T-cell (primary cell): ENCODE data around the gene TRPM3. TPM values are rescaled to one million over a fixed set of nuclear protein-coding genes. Genes with fewer than 3 reads are reported as not detected.

Source experiments
- ATAC-seq, 4 experiments: fragments of 200-7000 bp in 3 of 4; fragments of 150-1000 bp in 1 of 4; cut with Tn5 transposase; replicated peaks in 1 of 4; 1 replicate in 3 of 4; 2 replicates in 1 of 4; pipeline ENCODE4 v1.10.0; 2021; ENCODE audit warnings: moderate library complexity in 3 of 4, mild to moderate bottlenecking in 2 of 4, moderate number of reproducible peaks in 1 of 4
- CTCF ChIA-PET, 2 donors: fragments of 300-600 bp; sonication (Branson Sonifier 250); formaldehyde crosslinking; loops; one replicate each; lab custom pipeline; 2022; ENCODE audit warnings: antibody characterized with exemption in 2 of 2; lab: Charles Lee
- POLR2A ChIA-PET, 2 donors: fragments of 300-600 bp; sonication (Branson Sonifier 250); formaldehyde crosslinking; loops; one replicate each; lab custom pipeline; 2022; ENCODE audit warnings: antibody characterized with exemption in 2 of 2; lab: Charles Lee
- DNase-seq, 35 experiments: peaks; one replicate each; pipeline versions ENCODE4 v3.0.0 to v3.0.0-alpha.2; 2013 to 2023
- H3K27ac ChIP-seq: one replicate; pipeline ENCODE4 v1.5.1; 2013; ENCODE audit warnings: low read length
- H3K27me3 ChIP-seq, 2 experiments: replicated peaks in 1 of 2; 1 replicate in 1 of 2; 2 replicates in 1 of 2; pipeline versions ENCODE4 v1.6.1 to v1.7.0; 2013; ENCODE audit warnings: low read length in 1 of 2, mixed read lengths in 1 of 2; ENCODE audit not compliant: control insufficient read depth in 2 of 2, insufficient read depth in 2 of 2; ENCODE audit errors: extremely low read depth in 1 of 2
- H3K36me3 ChIP-seq, 2 donors: 1 replicate in 1 of 2; 2 replicates in 1 of 2; pipeline versions ENCODE4 v1.6.1 to v1.7.0; 2013; ENCODE audit warnings: low read length in 1 of 2; ENCODE audit not compliant: control insufficient read depth in 2 of 2, insufficient read depth in 1 of 2; ENCODE audit errors: extremely low read depth in 1 of 2
- H3K4me1 ChIP-seq, 2 experiments: 1 replicate in 1 of 2; 2 replicates in 1 of 2; pipeline versions ENCODE4 v1.6.1 to v1.7.0; 2013; ENCODE audit warnings: low read length in 2 of 2, mixed read lengths in 1 of 2; ENCODE audit not compliant: insufficient read depth in 2 of 2, control insufficient read depth in 1 of 2; ENCODE audit errors: extremely low read depth in 1 of 2
- H3K4me3 ChIP-seq, 2 donors: 1 replicate in 1 of 2; 2 replicates in 1 of 2; pipeline versions ENCODE4 v1.5.1 to v1.7.0; 2013; ENCODE audit warnings: mild to moderate bottlenecking in 2 of 2, low read length in 1 of 2, moderate library complexity in 1 of 2; ENCODE audit not compliant: control insufficient read depth in 1 of 2; ENCODE audit errors: extremely low read depth in 1 of 2
- H3K9me3 ChIP-seq: 2 replicates; pipeline ENCODE4 v1.7.0; 2013
- H3K27ac Mint-ChIP-seq, 2 donors: one replicate each; pipeline ENCODE4 v1.8.0; 2020 to 2021; ENCODE audit warnings: mild to moderate bottlenecking in 2 of 2, mixed read lengths in 2 of 2
- H3K27me3 Mint-ChIP-seq, 2 donors: one replicate each; pipeline ENCODE4 v1.8.0; 2021 to 2022; ENCODE audit warnings: mixed read lengths in 2 of 2
- H3K36me3 Mint-ChIP-seq: one replicate; pipeline ENCODE4 v1.8.0; 2021; ENCODE audit warnings: mixed read lengths
- H3K4me1 Mint-ChIP-seq, 3 donors: one replicate each; pipeline ENCODE4 v1.8.0; 2020 to 2022; ENCODE audit warnings: mixed read lengths in 3 of 3, mild to moderate bottlenecking in 1 of 3
- H3K4me3 Mint-ChIP-seq, 3 donors: one replicate each; pipeline ENCODE4 v1.8.0; 2020 to 2022; ENCODE audit warnings: mild to moderate bottlenecking in 3 of 3, mixed read lengths in 3 of 3, moderate library complexity in 3 of 3
- H3K9me3 Mint-ChIP-seq, 3 donors: one replicate each; pipeline ENCODE4 v1.8.0; 2020 to 2022; ENCODE audit warnings: mixed read lengths in 3 of 3
- WGBS: methylation state at CpG from one replicate; pipeline ENCODE4 v1.1.5; 2013; ENCODE audit warnings: missing lambda C conversion rate; ENCODE audit not compliant: insufficient coverage; 5-methylcytosine and 5-hydroxymethylcytosine counted together
- total RNA-seq, 35 experiments: library from RNA in 6 of 35; stranded (reverse) in 6 of 35; fragments of 120-200 nt in 1 of 35; gene quantifications; one replicate each; pipeline versions ENCODE4 v1.2.1 to v1.2.4 and lab custom pipeline; 2013 to 2026

TRPM3 gene
- total RNA-seq, 5 donors from 2014 or later (not counting 1 experiment from before 2014, with no cell fraction given), result not detected

DNA sequence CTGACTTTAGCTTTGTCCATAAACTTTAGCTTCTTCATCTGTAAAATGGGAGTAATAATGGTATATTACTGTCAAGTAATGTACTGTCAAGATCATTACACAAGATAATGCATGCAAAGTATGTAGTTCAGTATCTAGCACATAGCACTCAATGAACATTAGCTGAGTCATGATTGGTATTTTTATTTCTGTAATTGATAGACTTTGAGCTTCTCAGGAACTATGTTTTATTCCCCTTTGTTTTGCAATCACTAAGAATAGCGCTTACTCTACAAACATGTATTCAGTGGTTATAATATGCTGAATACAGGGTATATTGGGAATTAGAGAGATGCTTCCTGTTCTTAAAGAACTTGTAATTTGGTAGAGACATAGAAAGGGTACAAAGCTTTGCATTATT, 564.6 kb downstream of the TRPM3 start:
- H3K4me3 Mint-ChIP-seq, result no peak overlapping the region
- H3K36me3 ChIP-seq, result no peaks in the 10 kb centered on the region
- no peaks in the 10 kb centered on the region for H3K27me3 Mint-ChIP-seq
- no peak overlapping the region for H3K4me3 ChIP-seq
- WGBS, result no CpG with 5 or more reads among the region's 1 CpG
- CTCF ChIA-PET, result interaction anchor here in 1 of 2 donors (1.3 kb wide), 1 partner anchor 8 kb away, joined by 4 read pairs; no protein-coding TSS in a partner anchor
- H3K9me3 Mint-ChIP-seq, result no peaks in the 10 kb centered on the region
- H3K27ac Mint-ChIP-seq, result no peak overlapping the region
- no peaks in the 10 kb centered on the region for H3K9me3 ChIP-seq
- no peaks in the 10 kb centered on the region for H3K27me3 ChIP-seq
- no peak overlapping the region for H3K27ac ChIP-seq
- H3K36me3 Mint-ChIP-seq, result no peaks in the 10 kb centered on the region
- peaks cover 3 to 13% (median 4%) of the 10 kb centered on the region in 3 donors for H3K4me1 Mint-ChIP-seq
- POLR2A ChIA-PET, result interaction anchor here in 1 of 2 donors (0.6 kb wide), 1 partner anchor 137 kb away, joined by 15 read pairs; no protein-coding TSS in a partner anchor
- H3K4me1 ChIP-seq, result no peaks in the 10 kb centered on the region
- no peak for DNase-seq
- no peak for ATAC-seq

DNA sequence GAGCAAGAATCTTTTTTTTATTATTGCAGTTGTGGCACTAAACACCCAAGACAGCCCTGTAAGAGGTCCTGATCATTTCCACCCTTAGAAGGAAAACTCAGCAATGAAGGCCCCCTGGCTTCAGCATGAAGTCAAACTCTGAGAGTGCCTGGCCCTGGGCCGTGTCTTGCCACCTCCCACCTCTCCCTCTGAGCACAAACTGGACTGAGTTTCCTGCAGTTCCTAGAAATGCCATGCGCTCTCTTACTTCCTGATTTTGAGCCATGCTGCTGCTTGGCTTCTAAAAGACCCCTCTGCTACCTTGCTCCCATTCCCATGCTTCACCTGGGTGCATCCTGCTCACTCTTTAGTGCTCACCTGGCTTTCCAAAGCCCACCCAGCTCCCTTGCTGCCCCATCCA, 566.5 kb downstream of the TRPM3 start:
- ATAC-seq, result no peak
- Histone ChIP-seq H3K27ac (no peak overlapping the region), H3K4me3 (no peak overlapping the region), H3K27me3 (no peaks in the 10 kb centered on the region), H3K9me3 (no peaks in the 10 kb centered on the region), H3K4me1 (no peaks in the 10 kb centered on the region), H3K36me3 (no peaks in the 10 kb centered on the region)
- no peak for DNase-seq
- ChIA-PET CTCF (no interaction called here), POLR2A (no interaction called here)
- WGBS, result 89% methylated on average over 2 of the region's 2 CpGs
- no peaks in the 10 kb centered on the region for H3K9me3 Mint-ChIP-seq
- no peak overlapping the region for H3K27ac Mint-ChIP-seq
- H3K27me3 Mint-ChIP-seq, result no peaks in the 10 kb centered on the region
- no peak overlapping the region for H3K4me3 Mint-ChIP-seq
- peaks cover 0 to 5% (median 0%) of the 10 kb centered on the region in 3 donors for H3K4me1 Mint-ChIP-seq
- no peaks in the 10 kb centered on the region for H3K36me3 Mint-ChIP-seq

DNA sequence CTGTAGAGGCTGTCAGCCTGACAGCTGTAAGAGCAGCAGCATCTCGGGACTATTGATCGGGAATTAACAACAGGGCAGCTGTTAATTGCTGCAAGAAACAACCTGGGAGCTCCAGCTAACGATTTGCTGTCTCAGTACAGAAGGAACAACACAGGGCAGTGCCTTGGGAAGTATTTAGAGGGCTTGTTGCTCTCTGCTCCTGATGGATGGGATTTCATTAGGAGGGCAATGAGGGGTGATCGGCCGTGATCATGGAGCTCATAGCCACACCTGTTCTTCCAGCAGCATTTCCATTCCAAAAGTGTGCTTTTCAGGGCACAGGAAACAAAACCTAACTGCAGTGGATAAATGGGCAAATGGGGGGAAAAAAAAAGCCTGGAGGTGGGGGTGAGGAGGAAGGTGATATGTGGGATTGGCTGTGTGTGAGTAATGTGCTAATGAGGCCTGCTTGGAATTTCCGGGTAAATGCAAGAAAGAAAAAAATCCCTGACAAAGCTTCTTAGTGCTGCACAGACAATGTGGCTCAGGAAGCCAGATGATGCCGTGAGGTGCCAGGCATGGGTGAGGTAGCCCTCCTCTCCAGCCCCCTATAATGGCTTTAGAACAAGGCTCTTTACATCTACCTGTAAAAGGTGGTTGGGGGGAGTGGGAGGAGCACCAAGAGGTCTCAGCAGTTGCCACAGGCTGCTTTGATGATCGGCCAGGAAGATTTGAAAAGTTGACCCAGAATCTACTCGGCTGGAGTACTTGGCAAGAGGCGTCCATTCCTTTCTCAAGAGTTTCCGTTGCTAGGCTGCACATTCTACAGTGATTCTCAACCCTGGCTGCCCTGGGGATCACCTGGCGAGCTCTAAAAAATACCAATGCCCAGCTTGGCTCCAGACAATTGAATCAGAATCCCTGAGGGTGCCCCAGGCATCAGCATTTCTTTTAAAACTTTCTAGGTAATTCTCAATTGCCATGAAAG, 567.4 kb downstream of the TRPM3 start:
- H3K36me3 ChIP-seq, result no peaks in the 10 kb centered on the region
- H3K4me1 ChIP-seq, result no peaks in the 10 kb centered on the region
- no peaks in the 10 kb centered on the region for H3K4me1 Mint-ChIP-seq
- ChIA-PET CTCF (interaction anchor here in 1 of 2 donors (1.2 kb wide), 1 partner anchor 11 kb away, joined by 3 read pairs; no protein-coding TSS in a partner anchor), POLR2A (no interaction called here)
- no peaks in the 10 kb centered on the region for H3K27me3 ChIP-seq
- H3K9me3 ChIP-seq, result no peaks in the 10 kb centered on the region
- H3K27me3 Mint-ChIP-seq, result no peaks in the 10 kb centered on the region
- no peaks in the 10 kb centered on the region for H3K9me3 Mint-ChIP-seq
- H3K4me3 ChIP-seq, result no peak overlapping the region
- no peak overlapping the region for H3K27ac ChIP-seq
- H3K4me3 Mint-ChIP-seq, result no peak overlapping the region
- ATAC-seq, result no peak
- no peak for DNase-seq
- no peak overlapping the region for H3K27ac Mint-ChIP-seq
- H3K36me3 Mint-ChIP-seq, result no peaks in the 10 kb centered on the region
- WGBS, result 80% methylated on average over 9 of the region's 12 CpGs

DNA sequence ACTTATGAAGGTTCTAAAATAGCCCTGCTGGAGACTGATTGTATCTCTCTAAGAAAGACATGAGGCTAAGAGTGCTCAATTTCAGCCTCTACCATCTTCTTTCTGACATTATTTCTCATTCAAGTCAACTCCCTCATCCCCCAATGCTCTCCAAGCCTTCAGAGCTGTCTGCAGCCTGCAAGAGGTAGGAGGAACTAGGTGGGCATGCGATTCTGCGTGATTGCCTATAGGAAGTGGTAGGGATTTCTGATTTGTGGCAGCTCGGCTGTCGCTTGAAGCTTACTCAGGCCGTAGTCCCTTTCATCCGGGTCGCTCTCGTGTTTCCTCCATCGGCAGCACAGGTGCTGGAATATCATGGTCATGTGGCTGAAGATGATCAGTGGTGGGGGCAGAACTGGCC, 568.9 kb downstream of the TRPM3 start:
- Mint-ChIP-seq H3K4me1 (no peaks in the 10 kb centered on the region), H3K9me3 (no peaks in the 10 kb centered on the region), H3K4me3 (no peak overlapping the region), H3K27ac (no peak overlapping the region), H3K36me3 (no peaks in the 10 kb centered on the region), H3K27me3 (no peaks in the 10 kb centered on the region)
- H3K9me3 ChIP-seq, result no peaks in the 10 kb centered on the region
- CTCF ChIA-PET, result no interaction called here
- no peak overlapping the region for H3K4me3 ChIP-seq
- POLR2A ChIA-PET, result interaction anchor here in 1 of 2 donors (0.6 kb wide), 1 partner anchor 245 kb away, joined by 3 read pairs; no protein-coding TSS in a partner anchor
- DNase-seq (no peak), ATAC-seq (no peak)
- H3K27me3 ChIP-seq, result no peaks in the 10 kb centered on the region
- no peaks in the 10 kb centered on the region for H3K4me1 ChIP-seq
- WGBS, result 92% methylated on average over 6 of the region's 9 CpGs
- no peak overlapping the region for H3K27ac ChIP-seq
- H3K36me3 ChIP-seq, result no peaks in the 10 kb centered on the region

DNA sequence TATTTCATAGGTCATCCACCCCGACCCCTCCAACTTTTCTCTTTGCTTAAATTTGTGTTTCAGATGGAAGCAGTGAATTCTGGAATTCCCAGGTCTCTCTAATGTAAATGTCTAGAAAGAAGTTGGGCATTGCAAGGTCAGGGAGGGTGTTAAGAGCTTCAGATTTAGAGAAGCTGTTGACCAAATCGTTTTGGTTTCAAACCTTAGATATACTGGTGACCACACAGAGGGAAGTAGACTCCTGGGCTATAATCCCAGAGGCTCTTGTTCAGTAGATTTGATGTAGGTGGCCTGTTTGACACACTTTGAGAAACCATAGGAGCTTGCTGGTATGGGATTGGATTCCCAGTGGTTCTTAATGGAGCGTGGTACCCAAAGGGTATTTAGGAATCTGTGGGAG, 569.6 kb downstream of the TRPM3 start:
- 80% methylated on average over 1 of the region's 3 CpGs for WGBS
- no peaks in the 10 kb centered on the region for H3K9me3 ChIP-seq
- H3K36me3 Mint-ChIP-seq, result no peaks in the 10 kb centered on the region
- H3K4me1 ChIP-seq, result no peaks in the 10 kb centered on the region
- H3K36me3 ChIP-seq, result no peaks in the 10 kb centered on the region
- H3K4me3 Mint-ChIP-seq, result no peak overlapping the region
- no peak overlapping the region for H3K4me3 ChIP-seq
- ChIA-PET POLR2A (no interaction called here), CTCF (interaction anchor here in 1 of 2 donors (0.6 kb wide), 1 partner anchor 55 kb away, joined by 6 read pairs; no protein-coding TSS in a partner anchor)
- no peaks in the 10 kb centered on the region for H3K9me3 Mint-ChIP-seq
- no peaks in the 10 kb centered on the region for H3K27me3 Mint-ChIP-seq
- H3K4me1 Mint-ChIP-seq, result no peaks in the 10 kb centered on the region
- no peak overlapping the region for H3K27ac Mint-ChIP-seq
- no peak for DNase-seq
- no peak overlapping the region for H3K27ac ChIP-seq
- no peak for ATAC-seq
- H3K27me3 ChIP-seq, result no peaks in the 10 kb centered on the region

DNA sequence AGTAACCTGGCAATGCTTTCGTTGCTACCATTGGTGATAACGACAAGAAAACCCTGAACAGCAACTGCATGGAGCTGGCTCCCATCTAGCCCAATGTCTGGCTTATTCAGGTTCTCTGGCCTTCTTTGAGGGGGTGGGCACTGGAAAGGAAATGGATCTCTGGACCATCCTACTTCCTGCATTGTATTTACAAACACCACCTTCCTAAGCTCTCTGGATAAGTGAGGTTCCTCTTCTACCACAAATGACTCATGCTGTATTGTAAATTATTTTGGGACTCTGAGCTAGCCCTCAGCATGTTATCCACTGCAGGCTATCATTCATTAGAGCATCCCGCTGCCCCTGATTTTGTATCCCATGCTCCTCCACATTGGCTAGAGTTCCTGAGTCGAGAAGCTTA, 570.0 kb downstream of the TRPM3 start:
- Histone ChIP-seq H3K36me3 (no peaks in the 10 kb centered on the region), H3K27me3 (no peaks in the 10 kb centered on the region), H3K4me3 (no peak overlapping the region), H3K9me3 (no peaks in the 10 kb centered on the region), H3K4me1 (no peaks in the 10 kb centered on the region), H3K27ac (no peak overlapping the region)
- H3K27me3 Mint-ChIP-seq, result no peaks in the 10 kb centered on the region
- H3K27ac Mint-ChIP-seq, result no peak overlapping the region
- H3K4me1 Mint-ChIP-seq, result no peaks in the 10 kb centered on the region
- no peaks in the 10 kb centered on the region for H3K9me3 Mint-ChIP-seq
- POLR2A ChIA-PET, result no interaction called here
- no peaks in the 10 kb centered on the region for H3K36me3 Mint-ChIP-seq
- no peak for DNase-seq
- no peak for ATAC-seq
- CTCF ChIA-PET, result interaction anchor here in 1 of 2 donors (0.6 kb wide), 1 partner anchor 54 kb away, joined by 6 read pairs; no protein-coding TSS in a partner anchor
- no peak overlapping the region for H3K4me3 Mint-ChIP-seq
- WGBS, result 100% methylated on average over 2 of the region's 4 CpGs
